ENCODE measurements around the gene SORCS1. TPM values are rescaled to one million over a fixed set of nuclear protein-coding genes. Genes with fewer than 3 reads are reported as not detected.

Gene SORCS1
- total and polyA plus RNA-seq, 12 donors: 0.18 to 11.1 (median 1.1) TPM

DNA sequence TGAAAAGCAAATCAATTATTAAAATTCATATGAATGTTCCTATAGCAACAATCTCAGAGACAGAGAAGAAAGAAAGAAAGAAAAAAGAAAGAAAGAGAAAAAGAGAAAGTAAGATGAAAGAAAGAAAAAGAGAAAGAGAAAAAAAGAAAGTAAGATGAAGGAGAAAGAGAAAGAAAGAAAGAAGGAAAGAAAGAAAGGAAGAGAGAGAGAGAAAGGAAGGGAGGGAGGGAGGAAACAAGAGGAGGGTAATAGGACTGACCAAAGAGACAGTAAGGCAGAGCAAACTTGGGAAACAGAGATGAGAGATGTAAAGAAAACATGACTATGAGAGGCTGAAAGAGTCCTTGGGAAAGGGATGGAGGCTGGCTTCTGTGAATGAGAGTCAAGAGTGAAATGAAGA lies 458.4 kb downstream of the SORCS1 start:
- Histone ChIP-seq H3K27ac (no peak overlapping the region), H3K4me1 (replicated peaks in 1 of 2) (no peaks in the 10 kb centered on the region), H3K9me3 (replicated peaks in 1 of 3) (no peaks in the 10 kb centered on the region), H3K27me3 (no peaks in the 10 kb centered on the region), H3K36me3 (replicated peaks in 1 of 2) (no peaks in the 10 kb centered on the region), H3K4me3 (no peak overlapping the region)
- TF ChIP-seq POLR2A (IDR thresholded peaks at IDR 0.05): no peak
- TF ChIP-seq, protein P1, sequence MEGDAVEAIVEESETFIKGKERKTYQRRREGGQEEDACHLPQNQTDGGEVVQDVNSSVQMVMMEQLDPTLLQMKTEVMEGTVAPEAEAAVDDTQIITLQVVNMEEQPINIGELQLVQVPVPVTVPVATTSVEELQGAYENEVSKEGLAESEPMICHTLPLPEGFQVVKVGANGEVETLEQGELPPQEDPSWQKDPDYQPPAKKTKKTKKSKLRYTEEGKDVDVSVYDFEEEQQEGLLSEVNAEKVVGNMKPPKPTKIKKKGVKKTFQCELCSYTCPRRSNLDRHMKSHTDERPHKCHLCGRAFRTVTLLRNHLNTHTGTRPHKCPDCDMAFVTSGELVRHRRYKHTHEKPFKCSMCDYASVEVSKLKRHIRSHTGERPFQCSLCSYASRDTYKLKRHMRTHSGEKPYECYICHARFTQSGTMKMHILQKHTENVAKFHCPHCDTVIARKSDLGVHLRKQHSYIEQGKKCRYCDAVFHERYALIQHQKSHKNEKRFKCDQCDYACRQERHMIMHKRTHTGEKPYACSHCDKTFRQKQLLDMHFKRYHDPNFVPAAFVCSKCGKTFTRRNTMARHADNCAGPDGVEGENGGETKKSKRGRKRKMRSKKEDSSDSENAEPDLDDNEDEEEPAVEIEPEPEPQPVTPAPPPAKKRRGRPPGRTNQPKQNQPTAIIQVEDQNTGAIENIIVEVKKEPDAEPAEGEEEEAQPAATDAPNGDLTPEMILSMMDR (IDR thresholded peaks at IDR 0.05): no peak
- intact Hi-C loops (cut with DNase I): loop anchor here in 1 of 2 donors (10.0 kb wide), 1 partner anchor 1109 kb away; no protein-coding TSS in a partner anchor
- DNase-seq: no peak

DNA sequence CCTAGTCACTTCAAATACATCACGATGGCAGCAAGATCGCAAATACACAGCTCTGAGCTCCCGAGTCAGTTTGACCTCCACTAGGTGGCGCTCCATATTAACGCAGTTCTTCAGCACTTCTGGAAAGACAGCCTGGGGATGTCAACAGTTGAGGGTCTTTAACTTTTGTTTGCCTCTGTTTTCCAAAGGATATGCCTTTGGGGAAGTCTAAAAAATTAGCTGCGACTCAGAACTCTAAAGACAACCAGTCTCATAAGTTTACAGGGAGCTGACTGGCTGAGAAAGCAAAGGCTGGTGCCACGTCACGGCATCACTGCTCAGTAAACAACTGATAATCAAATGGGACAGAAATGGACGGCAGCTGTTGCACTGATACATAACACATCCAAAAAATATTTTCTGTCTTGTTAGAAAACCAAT lies 458.8 kb downstream of the SORCS1 start:
- no peaks in the 10 kb centered on the region for H3K27me3 ChIP-seq
- peak; percentile 36 to 82 (median 66) for DNase-seq
- intact Hi-C loops (cut with DNase I): loop anchor here in 1 of 2 donors (10.0 kb wide), 1 partner anchor 1109 kb away; no protein-coding TSS in a partner anchor
- H3K27ac ChIP-seq: no peak overlapping the region
- no peak overlapping the region for H3K4me3 ChIP-seq
- H3K36me3 ChIP-seq (replicated peaks in 1 of 2): no peaks in the 10 kb centered on the region
- 13 to 19% (median 17%) methylated on average over 9 of the region's 9 CpGs for WGBS, 4 donors
- TF ChIP-seq, protein P1 (IDR thresholded peaks at IDR 0.05): peak; percentile 46 to 86 (median 68)
- TF ChIP-seq POLR2A (IDR thresholded peaks at IDR 0.05): no peak
- no peaks in the 10 kb centered on the region for H3K9me3 ChIP-seq (replicated peaks in 1 of 3)
- no peaks in the 10 kb centered on the region for H3K4me1 ChIP-seq (replicated peaks in 1 of 2)

DNA sequence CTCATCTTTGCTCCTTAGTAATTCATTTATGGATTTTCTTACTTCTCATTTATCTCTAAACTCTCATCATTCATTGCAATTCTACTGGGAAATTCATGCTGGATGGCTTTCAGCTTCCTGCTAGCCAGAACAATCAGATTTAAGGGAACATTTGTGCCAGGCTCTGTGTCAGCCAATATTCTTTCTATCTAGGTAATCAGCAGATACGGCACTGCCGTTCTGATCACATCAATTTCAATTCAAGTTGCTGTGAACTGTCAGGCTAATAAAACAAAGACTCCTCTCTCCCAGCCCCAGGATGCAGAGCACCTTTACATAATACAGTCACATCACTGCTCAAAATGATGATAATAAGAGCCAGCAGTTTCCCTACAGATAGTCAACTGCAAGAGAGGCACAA lies 468.3 kb downstream of the SORCS1 start:
- WGBS, 4 donors: 58 to 71% (median 64%) methylated on average over 2 of the region's 2 CpGs
- intact Hi-C loops (cut with DNase I): no loop called here
- Histone ChIP-seq H3K9me3 (replicated peaks in 1 of 3) (no peaks in the 10 kb centered on the region), H3K27me3 (no peaks in the 10 kb centered on the region), H3K27ac (no peak overlapping the region), H3K36me3 (replicated peaks in 1 of 2) (no peaks in the 10 kb centered on the region), H3K4me1 (replicated peaks in 1 of 2) (no peaks in the 10 kb centered on the region), H3K4me3 (no peak overlapping the region)
- DNase-seq: no peak
- no peak for TF ChIP-seq POLR2A (IDR thresholded peaks at IDR 0.05)
- TF ChIP-seq, protein P1 (IDR thresholded peaks at IDR 0.05): no peak

DNA sequence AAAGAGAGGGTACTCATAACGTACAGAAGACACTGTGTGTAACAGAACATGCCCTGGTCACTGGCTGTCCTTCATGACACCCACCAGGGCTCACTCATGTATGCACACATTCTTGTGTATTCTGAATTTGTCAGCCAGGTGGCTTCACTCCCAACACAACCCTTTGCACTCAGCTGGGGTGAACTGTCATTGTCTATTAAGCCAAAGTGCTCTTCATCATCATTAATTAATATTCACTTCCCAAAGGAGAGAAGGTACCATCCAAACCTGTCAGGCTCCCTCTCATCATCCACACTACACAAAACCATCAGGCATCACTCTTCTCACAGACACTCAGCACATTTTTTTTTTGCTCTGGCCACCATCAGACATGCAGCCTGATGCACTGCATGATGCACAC lies 469.8 kb downstream of the SORCS1 start:
- no peaks in the 10 kb centered on the region for H3K9me3 ChIP-seq (replicated peaks in 1 of 3)
- 40 to 74% (median 65%) methylated on average over 1 of the region's 1 CpG for WGBS, 4 donors
- TF ChIP-seq POLR2A (IDR thresholded peaks at IDR 0.05): no peak
- TF ChIP-seq, protein P1 (IDR thresholded peaks at IDR 0.05): no peak
- DNase-seq: no peak
- no peaks in the 10 kb centered on the region for H3K36me3 ChIP-seq (replicated peaks in 1 of 2)
- H3K27ac ChIP-seq: no peak overlapping the region
- H3K4me3 ChIP-seq: no peak overlapping the region
- intact Hi-C loops (cut with DNase I): no loop called here
- no peaks in the 10 kb centered on the region for H3K27me3 ChIP-seq
- H3K4me1 ChIP-seq (replicated peaks in 1 of 2): no peaks in the 10 kb centered on the region
